ENCODE results near the gene TBC1D26.
"Not testable (repeated sequence)": the region's sequence is repeated elsewhere in the genome, so short reads cannot be mapped to it uniquely, and the experiment has no call there.

Gene TBC1D26

GRCh38 chr17:15731900-15732299 is at the start of gene TBC1D26:
Gene TBC1D26 (plus strand): TSS chr17:15732283. CDS start chr17:15735349, 3,066 bp downstream.
- not testable (repeated sequence) for DNase-seq (ENCODE audit: low read depth in 1 of 2, low spot score in 1 of 2)

GRCh38 chr17:15683135-15683534 is 48.9 kb upstream of the TBC1D26 start:
- DNase-seq (ENCODE audit: low read depth in 1 of 2, low spot score in 1 of 2): not testable (repeated sequence)

DNA sequence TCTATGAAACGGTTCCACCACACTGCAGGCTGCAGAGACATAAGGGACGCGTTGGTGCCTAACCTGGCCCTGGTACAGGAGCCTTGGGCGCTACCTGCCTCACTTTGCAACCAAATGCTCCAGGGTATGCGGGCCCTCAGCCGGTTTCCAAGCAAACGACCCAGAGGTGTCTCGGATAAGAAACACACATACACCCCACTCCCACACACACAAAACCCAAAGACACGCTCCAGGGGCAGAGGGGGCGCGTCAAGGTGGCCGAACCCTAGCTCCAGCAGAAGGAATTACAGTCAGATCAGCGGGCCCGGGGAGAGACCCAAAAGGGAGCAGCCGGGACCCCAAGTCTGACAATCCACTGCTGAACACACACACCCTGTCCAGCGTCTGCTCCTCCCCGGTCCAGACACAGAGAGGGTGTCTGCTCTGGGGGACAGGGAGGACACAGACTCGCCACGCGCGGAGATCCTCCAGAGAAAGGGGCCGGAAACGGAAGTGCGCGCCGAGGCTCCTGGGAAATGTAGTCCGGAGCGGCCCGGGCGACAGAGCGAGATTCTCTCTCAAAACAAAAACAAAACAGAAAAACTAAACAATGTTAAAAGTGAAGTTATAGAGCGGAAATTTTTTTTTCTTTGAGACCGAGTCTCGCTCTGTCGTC is 48.1 kb upstream of the TBC1D26 start, which contains the start of gene TRIM16:
Gene TRIM16, minus strand, starts transcription at position 488 of the 655 bp plus-strand sequence. CDS start 32,702 bp downstream, outside the sequence.
- DNase-seq (ENCODE audit: low read depth in 1 of 2, low spot score in 1 of 2): peak; percentile 70 to 72

DNA sequence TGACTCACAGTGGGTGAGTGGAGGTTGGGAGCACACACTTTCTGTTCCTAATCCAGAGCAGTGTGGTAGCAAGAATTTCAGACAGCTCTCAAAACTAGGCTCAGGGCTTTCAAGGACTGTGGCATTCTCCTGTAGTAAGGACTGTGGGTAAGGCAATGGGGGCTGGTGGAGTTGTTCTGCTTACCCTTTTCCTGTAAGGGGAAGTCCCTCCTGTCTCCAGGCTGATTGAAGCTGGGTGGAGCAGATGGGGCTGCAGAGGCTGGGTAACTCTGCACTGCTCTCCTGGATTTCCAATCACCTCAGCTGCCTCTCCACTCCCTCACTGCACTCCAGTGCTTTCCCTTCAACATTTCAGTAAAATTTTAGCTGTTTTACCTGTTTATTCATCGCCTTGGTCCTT is 44.6 kb upstream of the TBC1D26 start:
- not testable (repeated sequence) for DNase-seq (ENCODE audit: low read depth in 1 of 2, low spot score in 1 of 2)

- DNase-seq (ENCODE audit: low read depth in 1 of 2, low spot score in 1 of 2): not testable (repeated sequence)
Measured at GRCh38 chr17:15698967-15699366, 33.1 kb upstream of the TBC1D26 start.

DNA sequence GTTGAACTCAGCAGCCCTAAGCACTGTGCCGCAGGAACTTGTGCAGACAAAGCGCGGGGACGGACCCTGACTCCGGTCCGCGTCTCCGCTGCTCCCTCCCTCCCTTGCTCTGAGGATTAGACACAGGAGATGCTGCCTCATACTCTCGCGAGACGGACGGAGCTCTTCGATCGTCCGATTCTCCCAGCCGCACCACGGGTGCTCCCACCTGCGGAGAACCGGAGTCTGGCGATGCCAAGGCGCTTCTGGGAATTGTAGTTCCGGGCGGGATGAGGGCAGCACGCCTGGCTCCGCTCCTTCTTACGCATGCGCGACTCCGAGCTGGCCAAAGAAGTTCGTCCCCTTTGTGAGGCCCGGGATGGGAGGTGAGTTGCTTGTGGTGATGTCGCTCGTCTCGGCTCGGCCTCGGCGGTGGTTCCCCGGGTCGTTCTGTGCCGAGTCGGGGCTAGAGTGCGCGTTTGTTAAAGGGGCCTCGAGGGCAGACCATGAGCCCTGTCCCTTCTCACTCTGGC is 32.6 kb upstream of the TBC1D26 start, which contains the start of gene ZNF286A:
Gene ZNF286A, plus strand, starts transcription at position 340 of the 512 bp plus-strand sequence. CDS start 578 bp downstream, outside the sequence.
- peak; percentile 94 to 97 for DNase-seq (ENCODE audit: low read depth in 1 of 2, low spot score in 1 of 2)

GRCh38 chr17:15699937-15700336 is 32.1 kb upstream of the TBC1D26 start:
- not testable (repeated sequence) for DNase-seq (ENCODE audit: low read depth in 1 of 2, low spot score in 1 of 2)

DNA sequence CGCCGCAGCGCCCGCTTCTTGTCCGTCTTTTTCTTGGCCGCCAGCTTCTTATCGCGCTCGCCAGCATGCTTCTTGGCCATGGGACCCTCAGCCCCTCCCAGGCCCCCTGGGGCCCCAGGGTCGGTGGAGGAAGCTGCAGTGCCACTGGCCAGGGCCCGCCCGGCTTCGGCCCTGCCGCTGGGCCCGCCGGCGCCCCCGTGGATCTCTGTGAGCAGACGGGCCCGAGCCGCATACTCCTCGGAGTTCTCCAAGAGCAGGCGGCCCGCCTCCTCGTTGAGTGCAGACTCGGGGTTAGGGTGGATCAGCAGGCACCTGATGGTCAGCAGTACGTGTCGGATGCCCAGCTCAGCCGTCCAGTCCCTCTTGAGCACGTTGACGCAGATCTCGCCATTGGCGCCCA is 27.8 kb upstream of the TBC1D26 start:
- DNase-seq (ENCODE audit: low read depth in 1 of 2, low spot score in 1 of 2): not testable (repeated sequence)

DNA sequence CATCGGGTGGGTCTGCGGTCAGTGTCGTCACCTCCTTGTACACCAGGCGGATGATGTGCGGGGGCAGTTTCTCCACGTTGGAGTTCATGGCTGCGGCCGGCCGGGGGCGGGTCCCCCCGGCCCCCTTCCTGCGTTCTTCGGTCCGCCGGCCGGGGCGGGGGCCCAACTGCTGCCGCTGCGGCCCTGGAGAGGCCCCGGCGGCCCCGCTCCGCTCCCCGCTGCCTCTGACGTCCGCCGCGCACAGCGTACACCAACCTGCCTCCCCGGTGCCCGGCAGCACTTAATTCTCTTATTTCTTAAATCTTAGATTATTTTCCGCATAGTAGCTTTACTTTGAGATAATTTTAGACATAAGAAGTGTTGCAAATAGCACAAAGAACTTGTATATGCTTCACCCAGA is 27.3 kb upstream of the TBC1D26 start:
- not testable (repeated sequence) for DNase-seq (ENCODE audit: low read depth in 1 of 2, low spot score in 1 of 2)

DNA sequence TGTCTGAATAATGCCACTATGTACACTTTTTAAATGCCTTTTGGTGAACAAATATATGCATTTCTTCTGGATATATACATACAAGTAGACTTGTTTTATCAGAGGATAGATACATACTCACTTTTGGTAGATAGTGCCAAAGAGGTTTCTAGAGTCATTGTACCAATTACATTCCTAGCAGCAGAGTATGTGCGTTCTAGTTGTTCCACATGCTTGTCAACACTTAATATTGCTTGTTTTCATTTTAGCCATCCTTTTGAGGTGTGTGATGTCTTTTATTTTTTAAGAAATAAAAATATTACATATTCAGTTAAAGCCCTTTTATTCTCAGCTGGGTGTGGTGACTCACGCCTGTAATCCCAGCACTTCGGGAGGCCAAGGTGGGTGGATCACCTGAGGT is 23.2 kb upstream of the TBC1D26 start:
- DNase-seq (ENCODE audit: low read depth in 1 of 2, low spot score in 1 of 2): not testable (repeated sequence)

GRCh38 chr17:15716601-15717563 is 15.2 kb upstream of the TBC1D26 start:
- DNase-seq (ENCODE audit: low read depth in 1 of 2, low spot score in 1 of 2): not testable (repeated sequence)

GRCh38 chr17:15730535-15730934 is 1.5 kb upstream of the TBC1D26 start:
- not testable (repeated sequence) for DNase-seq (ENCODE audit: low read depth in 1 of 2, low spot score in 1 of 2)

DNA sequence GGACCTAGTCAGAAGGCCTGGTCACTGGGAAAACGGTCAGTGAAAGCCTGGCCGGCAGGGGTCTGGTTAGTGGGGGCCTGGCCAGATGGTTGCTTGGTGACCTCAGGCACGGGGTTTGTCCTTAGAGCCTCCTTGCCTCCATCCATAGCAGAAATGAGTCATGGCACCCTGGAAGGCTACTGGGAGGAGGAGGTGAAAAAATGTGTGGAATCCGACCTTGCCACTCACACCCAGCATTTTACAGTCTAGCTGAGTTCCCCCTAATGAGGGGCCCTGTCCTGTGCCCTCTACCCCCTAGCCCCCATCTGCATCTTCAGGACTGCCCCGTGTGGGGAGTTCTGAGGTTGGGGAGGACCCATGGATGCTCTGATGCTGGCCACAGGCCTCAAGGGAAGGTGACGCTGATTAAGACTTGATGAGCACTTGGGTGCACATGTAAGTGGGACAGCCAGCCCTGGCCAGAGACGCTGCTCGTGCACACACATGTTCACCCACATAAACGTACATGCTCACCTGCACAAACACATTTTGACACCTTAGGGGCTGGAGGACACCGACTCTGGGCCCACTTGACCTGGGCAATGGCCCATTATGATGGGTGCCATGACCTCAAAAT is 1.2 kb downstream of the TBC1D26 start:
- not testable (repeated sequence) for DNase-seq (ENCODE audit: low read depth in 1 of 2, low spot score in 1 of 2)

DNA sequence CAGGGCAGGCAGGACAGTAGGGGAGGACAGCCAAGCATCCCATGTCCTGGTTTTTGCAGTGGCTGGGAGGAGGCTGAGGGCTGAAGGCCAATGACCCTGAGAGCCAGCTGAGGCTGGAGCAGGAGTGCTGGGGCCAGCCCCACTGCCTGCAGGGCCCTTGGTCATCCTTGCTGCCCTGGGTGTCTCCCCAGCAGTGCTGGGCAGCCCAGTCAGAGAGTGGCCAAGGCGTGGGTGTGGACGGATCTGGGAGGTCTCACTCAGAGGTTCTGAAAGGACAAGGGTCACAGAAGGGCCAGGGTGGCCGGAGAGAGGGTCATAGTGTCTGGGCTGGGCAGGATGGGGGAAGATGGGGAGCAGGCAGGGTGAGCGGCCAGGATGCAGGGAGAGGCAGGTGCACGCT is 4.5 kb downstream of the TBC1D26 start:
- DNase-seq (ENCODE audit: low read depth in 1 of 2, low spot score in 1 of 2): not testable (repeated sequence)

DNA sequence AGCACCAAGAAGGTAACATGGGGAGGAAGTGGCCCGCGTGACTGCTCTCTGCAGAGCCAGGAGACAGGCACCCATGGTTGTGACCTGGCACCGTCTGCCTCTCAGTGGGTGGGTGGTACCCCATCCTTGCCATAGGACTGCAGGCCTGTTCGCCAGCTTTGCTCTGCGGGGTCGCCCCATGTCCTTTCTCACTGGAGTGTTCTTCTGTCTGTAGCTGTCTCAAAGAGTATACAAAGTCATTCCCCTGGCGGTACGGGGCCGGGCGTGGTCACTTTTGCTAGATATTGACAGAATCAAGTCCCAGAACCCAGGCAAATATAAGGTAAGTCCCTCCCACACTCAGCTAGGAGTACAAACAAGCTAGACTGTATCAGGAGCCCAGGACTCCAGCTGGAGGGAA is 6.0 kb downstream of the TBC1D26 start:
- DNase-seq (ENCODE audit: low read depth in 1 of 2, low spot score in 1 of 2): no peak

DNA sequence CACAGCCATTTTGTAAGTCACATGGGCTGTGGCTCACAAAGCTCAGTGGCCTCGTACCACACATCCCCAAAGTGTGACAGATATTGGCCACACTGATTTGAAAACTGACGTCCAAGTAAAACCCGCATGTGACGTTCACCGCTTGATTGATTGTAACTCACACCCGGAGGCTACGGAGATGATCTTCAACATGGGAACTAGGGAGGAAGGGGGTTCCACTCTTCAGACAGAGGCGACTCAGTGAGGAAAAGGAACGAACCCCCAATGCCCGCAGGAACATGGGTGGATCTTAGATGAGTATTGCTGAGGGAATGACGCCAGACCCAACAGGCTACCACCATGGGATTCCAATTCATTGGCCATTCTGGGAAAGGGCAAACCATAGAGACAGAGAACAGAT is 7.2 kb downstream of the TBC1D26 start:
- DNase-seq (ENCODE audit: low read depth in 1 of 2, low spot score in 1 of 2): not testable (repeated sequence)

DNA sequence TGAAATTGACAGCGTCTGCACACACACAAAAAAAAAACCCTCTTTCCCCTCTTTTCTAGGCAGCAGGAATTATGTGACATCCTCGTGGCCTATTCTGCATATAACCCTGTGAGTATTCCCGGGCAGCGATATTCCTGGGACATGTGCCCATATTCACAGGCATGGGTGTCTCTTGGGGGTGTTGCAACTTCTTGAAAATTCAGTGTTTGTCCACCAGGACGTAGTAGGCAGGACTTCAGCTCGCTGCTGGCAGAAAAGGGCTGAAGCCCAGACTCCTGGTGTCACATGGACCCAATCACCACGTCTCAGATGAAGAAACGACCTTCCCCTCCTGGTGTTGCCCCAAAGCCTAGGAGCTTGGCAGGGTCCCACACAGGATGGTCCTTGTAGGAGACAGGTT is 8.0 kb downstream of the TBC1D26 start:
- DNase-seq (ENCODE audit: low read depth in 1 of 2, low spot score in 1 of 2): not testable (repeated sequence)

- DNase-seq (ENCODE audit: low read depth in 1 of 2, low spot score in 1 of 2): no peak
Measured at GRCh38 chr17:15740570-15741120, 8.6 kb downstream of the TBC1D26 start.

- no peak for DNase-seq (ENCODE audit: low read depth in 1 of 2, low spot score in 1 of 2)
Measured at GRCh38 chr17:15741624-15742023, 9.5 kb downstream of the TBC1D26 start.

DNA sequence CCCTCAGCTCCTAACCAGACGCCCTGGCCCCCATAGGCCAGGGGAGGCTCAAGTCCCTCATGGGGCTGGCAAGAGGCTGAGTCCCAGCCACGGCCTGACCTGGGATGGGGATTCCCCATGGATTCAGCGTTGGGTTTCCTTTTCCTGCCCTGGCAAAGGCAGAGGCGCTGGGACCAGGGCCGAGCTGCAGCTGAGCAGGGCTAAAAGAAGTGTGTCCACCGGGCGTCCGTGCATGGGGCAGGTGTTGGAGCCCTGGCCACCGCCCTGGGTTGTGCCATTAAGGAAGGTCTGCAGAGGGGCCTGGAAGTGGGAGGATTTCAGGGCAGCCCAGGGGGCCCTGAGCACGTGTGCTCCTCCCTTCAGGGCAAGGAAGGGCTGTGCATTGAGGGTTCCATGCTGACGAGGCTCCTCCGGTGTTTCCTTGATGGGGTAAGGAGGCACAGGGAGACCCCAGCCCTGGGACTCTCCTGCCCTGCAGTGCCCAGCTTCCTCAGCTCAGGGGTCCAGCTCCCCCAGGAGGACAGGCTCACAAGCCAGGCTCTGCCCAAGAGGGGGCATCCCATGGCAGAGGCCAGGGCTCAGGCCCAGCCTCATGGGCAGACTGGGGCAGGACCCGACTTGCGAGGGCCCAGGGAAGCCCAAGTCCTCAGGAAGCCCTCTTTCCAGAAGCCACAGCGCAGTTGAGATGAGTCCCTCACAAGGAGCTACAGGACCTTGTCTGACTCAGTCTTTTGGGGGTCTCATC is 10.1 kb downstream of the TBC1D26 start:
- DNase-seq (ENCODE audit: low read depth in 1 of 2, low spot score in 1 of 2): no peak
